Right ventricle myocardium superior (tissue), 1 donor: ENCODE data around the gene ASB3. TPM values are rescaled to one million over a fixed set of nuclear protein-coding genes. Genes with fewer than 3 reads are reported as not detected.
"Not testable (repeated sequence)": the region's sequence is repeated elsewhere in the genome, so short reads cannot be mapped to it uniquely, and the experiment has no call there.

Source experiments
- ATAC-seq: fragments of 200-7000 bp; cut with Tn5 transposase; one replicate; pipeline ENCODE4 v1.9.1; 2020; ENCODE audit warnings: mild to moderate bottlenecking; ENCODE audit not compliant: poor library complexity
- DNase-seq: peaks from one replicate; pipeline ENCODE4 v3.0.0-alpha.2; 2020
- intact Hi-C: fragments of 100-400 bp; cut with DNase I; formaldehyde crosslinking; loops from one replicate; pipeline ENCODE4 v1.11.2; 2022
- total RNA-seq: library from RNA; stranded (reverse); fragmentation: NEBNext Ultra II Directional; extraction: Animal tissue kit (Norgen Biotek cat#: 25700); gene quantifications from one replicate; pipeline ENCODE4 v1.2.1, GENCODE V29; 2021
- donor health status: DM: no; HTN: yes; CAD: no; lungs with severe emphysema.

Gene ASB3
- total RNA-seq, 1 donor from 2014 or later: 9.8 TPM

- ATAC-seq (no peak), DNase-seq (no peak)
- intact Hi-C loops: no loop called here
Measured at GRCh38 chr2:53694096-53694771, 92.5 kb downstream of the ASB3 start.

- no peak for ATAC-seq
Measured at GRCh38 chr2:53690876-53691275, 95.9 kb downstream of the ASB3 start.

GRCh38 chr2:53672881-53673522 lies 113.8 kb downstream of the ASB3 start:
- intact Hi-C loops: no loop called here
- ATAC-seq (no peak), DNase-seq (no peak)

More at GRCh38 chr2:53690876-53691275, 95.9 kb downstream of the ASB3 start:
- no peak for DNase-seq
- intact Hi-C loops: no loop called here

- DNase-seq (no peak), ATAC-seq (no peak)
- intact Hi-C loops: no loop called here
Measured at GRCh38 chr2:53670331-53670730, 116.4 kb downstream of the ASB3 start.

- DNase-seq: no peak
- ATAC-seq: peak; percentile 18
- intact Hi-C loops: no loop called here
Measured at GRCh38 chr2:53668624-53669026, 118.1 kb downstream of the ASB3 start.

- not testable (repeated sequence) for DNase-seq
Measured at GRCh38 chr2:53667130-53667529, 119.6 kb downstream of the ASB3 start.

GRCh38 chr2:53660886-53661285 lies 125.9 kb downstream of the ASB3 start:
- DNase-seq: no peak

More at GRCh38 chr2:53667130-53667529, 119.6 kb downstream of the ASB3 start:
- intact Hi-C loops, ATAC-seq: not testable (repeated sequence)

GRCh38 chr2:53658474-53658873 lies 128.3 kb downstream of the ASB3 start:
- intact Hi-C loops, ATAC-seq, DNase-seq: not testable (repeated sequence)

More at GRCh38 chr2:53660886-53661285, 125.9 kb downstream of the ASB3 start:
- intact Hi-C loops: no loop called here
- ATAC-seq: no peak

- DNase-seq (no peak), ATAC-seq (no peak)
- intact Hi-C loops: no loop called here
Measured at GRCh38 chr2:53655256-53655655, 131.5 kb downstream of the ASB3 start.

GRCh38 chr2:53654396-53654795 lies 132.4 kb downstream of the ASB3 start:
- intact Hi-C loops: no loop called here
- ATAC-seq (no peak), DNase-seq (no peak)

GRCh38 chr2:53652131-53652530 lies 134.6 kb downstream of the ASB3 start:
- intact Hi-C loops: no loop called here
- DNase-seq (no peak), ATAC-seq (no peak)

- intact Hi-C loops: no loop called here
- ATAC-seq (no peak), DNase-seq (no peak)
Measured at GRCh38 chr2:53646788-53647187, 140.0 kb downstream of the ASB3 start.

- ATAC-seq (no peak), DNase-seq (no peak)
- intact Hi-C loops: no loop called here
Measured at GRCh38 chr2:53641290-53641689, 145.5 kb downstream of the ASB3 start.

- ATAC-seq (no peak), DNase-seq (no peak)
- intact Hi-C loops: no loop called here
Measured at GRCh38 chr2:53640466-53640865, 146.3 kb downstream of the ASB3 start.

- ATAC-seq (no peak), DNase-seq (no peak)
- intact Hi-C loops: no loop called here
Measured at GRCh38 chr2:53636596-53636995, 150.2 kb downstream of the ASB3 start.

GRCh38 chr2:53636109-53636508 lies 150.6 kb downstream of the ASB3 start:
- no peak for DNase-seq
- intact Hi-C loops: no loop called here
- ATAC-seq: no peak

GRCh38 chr2:53635694-53636093 lies 151.1 kb downstream of the ASB3 start:
- no peak for ATAC-seq
- DNase-seq: no peak
- intact Hi-C loops: no loop called here

- ATAC-seq (no peak), DNase-seq (no peak)
- intact Hi-C loops: no loop called here
Measured at GRCh38 chr2:53633441-53633840, 153.3 kb downstream of the ASB3 start.

- intact Hi-C loops: no loop called here
- ATAC-seq (no peak), DNase-seq (no peak)
Measured at GRCh38 chr2:53632714-53633113, 154.0 kb downstream of the ASB3 start.

GRCh38 chr2:53632126-53632460 lies 154.7 kb downstream of the ASB3 start:
- intact Hi-C loops: no loop called here
- no peak for DNase-seq

More at GRCh38 chr2:53632126-53632460, 154.7 kb downstream of the ASB3 start:
- no peak for ATAC-seq
